Measurements from ENCODE around the gene CT45A1. TPM values are rescaled to one million over a fixed set of nuclear protein-coding genes. Genes with fewer than 3 reads are reported as not detected.
"Not testable (repeated sequence)": the region's sequence is repeated elsewhere in the genome, so short reads cannot be mapped to it uniquely, and the experiment has no call there.

The CT45A1 gene, protein sequence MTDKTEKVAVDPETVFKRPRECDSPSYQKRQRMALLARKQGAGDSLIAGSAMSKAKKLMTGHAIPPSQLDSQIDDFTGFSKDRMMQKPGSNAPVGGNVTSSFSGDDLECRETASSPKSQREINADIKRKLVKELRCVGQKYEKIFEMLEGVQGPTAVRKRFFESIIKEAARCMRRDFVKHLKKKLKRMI
- not detected for total RNA-seq

DNA sequence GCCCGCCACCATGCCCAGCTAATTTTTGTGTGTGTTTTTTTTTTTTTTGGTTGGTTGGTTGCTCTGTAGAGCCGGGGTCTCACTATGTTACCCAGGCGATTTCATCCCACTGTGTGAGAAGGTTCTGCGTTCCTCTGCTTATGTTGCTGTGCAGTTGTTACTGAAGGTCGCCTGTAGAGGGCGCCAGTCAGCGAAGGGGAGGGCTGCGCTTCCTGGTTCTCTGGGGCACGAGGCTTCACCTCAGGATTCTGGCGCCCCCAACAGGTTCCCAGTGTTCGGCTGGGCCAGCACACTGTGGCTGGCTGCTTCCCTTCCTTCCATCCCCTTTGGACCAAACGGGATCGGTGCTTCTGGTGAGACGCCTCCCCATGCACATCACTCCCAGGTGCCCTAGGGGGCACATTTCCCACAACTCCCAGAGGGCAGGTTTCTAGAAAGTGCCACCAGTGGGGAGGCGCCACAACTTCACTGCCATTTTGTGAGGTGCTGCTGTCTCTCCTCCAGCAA is at the start of gene CT45A1:
Gene CT45A1, plus strand, starts transcription at position 457 of the 507 bp plus-strand sequence. CDS start 5,302 bp downstream, outside the sequence.
- DNase-seq: not testable (repeated sequence)

DNA sequence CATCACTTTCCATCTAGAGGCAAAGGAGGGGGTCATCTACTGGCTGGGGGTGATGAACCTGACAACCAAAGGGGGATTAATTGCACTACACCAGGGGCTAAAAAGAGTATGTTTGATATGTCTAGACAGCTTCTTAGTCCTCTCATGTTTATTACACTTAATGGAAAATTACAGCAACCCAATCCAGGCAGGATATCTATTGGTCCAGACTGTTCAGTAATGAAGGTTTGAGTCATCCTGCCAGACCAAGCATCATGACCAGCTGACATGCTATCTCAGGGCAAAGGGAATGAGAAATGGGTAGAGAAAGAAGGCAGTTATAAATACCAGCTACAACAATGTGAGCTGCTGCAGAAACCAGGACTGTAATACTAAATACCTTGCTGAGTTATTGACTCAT is 40.5 kb upstream of the CT45A1 start:
- DNase-seq: not testable (repeated sequence)

DNA sequence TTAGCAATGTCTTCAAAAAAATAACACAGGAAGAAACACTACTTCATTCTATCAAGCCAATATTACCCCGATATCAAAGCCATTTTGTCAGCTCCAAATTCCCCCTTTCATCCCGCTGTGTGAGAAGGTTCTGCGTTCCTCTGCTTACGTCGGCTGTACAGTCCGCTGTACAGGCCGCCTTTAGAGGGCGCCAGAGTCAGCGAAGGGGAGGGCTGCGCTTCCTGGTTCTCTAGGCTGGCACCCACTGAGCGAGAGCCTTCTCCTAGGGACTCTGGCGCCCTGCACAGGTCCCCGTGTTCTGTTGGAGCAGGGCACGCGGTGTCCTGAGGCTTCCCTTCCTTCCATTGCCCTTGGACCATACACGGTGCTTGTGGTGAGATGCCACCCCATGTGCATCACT is 25.3 kb upstream of the CT45A1 start:
- no peak for DNase-seq

DNA sequence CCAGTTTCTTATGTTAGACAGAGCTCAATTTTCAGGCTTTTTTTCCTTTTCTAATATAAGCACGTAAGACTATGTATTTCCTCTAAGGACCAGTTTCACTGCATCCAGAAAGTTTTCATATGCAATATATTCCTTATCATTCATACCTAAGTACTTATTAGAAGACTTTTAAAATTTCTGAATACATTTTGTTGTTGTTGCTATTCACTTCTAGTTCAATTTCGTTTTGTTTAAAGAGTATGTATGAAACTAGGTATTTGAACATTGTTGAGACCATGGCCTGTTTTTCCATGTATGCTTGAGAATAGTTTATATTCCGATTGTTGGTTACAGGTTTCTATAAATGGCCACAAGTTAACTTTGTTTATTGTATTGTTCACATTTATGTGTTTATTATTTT is 18.0 kb upstream of the CT45A1 start:
- DNase-seq: no peak

DNA sequence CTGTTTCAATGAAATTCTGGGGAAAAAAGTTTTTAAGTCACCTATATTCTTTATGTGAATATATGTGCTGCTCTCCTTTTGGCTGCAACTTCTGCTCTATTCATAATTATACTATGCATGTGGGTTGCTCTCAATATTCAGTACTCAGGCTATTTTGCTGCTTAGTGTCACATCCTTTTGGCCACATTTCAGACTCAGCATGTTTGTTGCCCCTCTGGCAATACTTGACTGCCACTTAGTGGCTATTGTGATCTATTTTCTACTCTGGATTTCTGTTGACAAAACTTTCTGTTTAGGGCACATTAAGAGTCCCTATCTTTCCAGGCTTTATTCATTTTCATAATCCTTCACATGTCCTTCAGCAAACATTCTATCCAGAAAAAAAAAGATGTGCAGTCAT is 15.8 kb upstream of the CT45A1 start:
- no peak for DNase-seq

DNA sequence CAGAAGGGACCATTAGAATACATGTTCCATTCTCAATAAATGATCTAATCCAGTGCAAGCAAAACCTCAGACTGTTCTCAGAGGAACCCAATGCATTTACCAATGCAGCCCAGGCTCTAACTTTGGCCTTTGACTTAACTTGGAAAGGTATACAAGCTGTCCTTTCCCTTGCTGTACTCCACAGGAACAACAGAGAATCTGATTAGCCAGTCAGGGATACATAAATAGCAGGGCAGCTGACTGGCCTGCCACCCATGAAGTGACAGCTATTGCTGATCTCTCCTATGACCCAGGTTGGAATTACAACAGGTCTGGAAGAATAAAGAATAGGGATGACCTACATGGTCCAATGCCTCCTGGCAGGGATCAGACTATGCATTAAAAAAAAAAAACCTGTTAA is 14.5 kb upstream of the CT45A1 start:
- DNase-seq: no peak

DNA sequence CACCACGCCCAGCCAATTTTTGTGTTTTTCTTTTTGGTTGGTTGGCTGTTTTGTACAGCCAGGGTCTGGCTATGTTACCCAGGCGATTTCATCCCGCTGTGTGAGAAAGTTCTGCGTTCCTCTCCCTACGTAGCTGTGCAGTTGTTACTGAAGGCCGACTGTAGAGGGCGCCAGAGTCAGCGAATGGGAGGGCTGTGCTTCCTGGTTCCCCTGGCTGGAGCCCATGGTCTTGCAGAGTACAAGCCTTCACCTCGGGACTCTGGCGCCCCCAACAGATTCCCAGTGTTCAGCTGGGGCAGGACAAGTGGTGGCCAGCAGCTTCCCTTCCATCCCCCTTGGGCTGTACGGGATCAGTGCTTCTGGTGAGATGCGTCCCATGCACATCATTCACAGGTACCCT is 5.6 kb upstream of the CT45A1 start:
- DNase-seq: no peak

DNA sequence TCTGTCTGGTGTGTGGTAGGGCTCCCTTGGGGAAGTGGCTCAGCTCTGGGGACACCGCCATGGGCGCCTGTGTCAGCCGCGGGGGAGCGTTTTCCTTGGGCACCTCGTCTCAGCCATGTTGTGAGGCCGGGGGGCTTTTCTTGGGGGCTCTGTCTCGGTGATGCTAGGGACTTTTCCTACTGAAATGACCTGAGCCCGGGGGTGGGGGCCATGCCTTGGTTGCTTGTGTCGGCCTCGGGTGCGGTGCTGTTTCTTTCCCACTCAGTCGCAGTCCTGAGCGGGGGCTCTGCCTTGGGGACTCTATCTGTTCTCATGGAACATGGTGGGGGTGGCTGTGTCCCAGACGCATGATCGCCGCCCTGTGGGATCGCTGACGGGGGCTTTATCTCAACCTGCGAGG is 356 bp downstream of the CT45A1 start:
- DNase-seq: no peak

DNA sequence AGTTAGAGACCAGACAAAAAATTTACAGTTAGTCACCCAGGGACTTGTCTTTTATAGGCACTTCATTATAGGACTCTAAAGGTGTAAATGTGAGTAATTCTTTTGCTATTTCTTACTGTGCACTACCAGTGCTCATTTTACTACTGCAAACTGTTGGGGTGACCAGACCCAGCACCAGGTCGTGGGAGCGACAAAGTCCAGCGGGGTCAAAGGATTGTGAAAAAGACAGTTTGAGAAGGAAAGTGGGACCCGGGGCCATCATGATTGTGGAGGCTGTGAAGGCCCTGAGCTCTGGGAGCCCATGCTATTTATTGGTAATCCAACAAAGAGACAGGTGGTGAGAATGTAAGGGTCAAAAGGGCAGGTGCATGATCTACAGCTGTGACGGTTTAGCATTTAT is 21.2 kb downstream of the CT45A1 start:
- not testable (repeated sequence) for DNase-seq

DNA sequence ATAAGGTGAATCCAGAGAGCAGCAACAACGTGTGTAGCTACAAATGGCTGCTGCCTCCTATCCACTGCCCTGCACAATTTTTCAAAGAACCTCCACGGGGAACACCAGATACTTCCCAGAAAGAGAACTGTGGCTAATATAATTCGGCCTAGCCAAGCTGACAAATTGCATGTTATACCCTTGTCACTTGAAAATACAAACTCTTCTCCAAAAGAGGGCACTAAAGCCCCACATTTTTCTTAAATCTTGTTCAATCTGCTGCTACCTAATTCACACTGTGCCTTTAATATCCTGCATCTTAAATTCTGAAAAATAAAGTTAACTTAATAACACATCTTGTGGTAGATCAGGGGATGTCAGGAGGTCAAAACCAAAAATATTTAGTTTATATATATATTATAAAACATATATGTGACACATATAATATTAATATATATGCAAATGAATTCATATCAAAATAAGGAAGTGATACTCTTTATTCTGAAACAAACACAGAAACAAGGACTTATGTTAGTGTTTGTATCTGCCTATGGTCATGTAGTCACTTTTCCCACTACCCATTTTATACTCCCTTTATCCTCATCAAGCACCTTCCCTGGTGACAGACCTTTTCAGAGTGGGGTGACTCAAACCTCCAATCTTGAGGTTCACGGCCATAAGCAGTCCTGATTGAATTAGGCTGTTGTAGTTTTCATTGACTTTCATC is 24.1 kb downstream of the CT45A1 start:
- no peak for DNase-seq

DNA sequence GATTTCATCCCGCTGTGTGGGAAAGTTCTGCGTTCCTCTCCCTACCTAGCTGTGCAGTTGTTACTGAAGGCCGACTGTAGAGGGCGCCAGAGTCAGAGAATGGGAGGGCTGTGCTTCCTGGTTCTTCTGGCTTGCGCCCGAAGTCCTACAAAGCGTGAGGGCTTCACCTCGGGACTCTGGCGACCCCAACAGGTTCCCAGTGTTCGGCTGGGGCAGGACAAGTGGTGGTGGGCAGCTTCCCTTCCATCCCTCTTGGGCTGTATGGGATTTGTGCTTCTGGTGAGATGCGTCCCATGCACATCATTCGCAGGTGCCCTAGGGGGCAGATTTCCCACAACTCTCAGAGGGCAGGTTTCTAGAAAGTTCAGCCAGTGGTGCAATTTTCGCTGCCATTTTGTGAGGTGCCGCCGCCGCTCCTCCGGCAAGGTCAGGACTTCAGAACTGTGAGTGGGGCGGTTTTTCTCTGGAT is 27.3 kb downstream of the CT45A1 start:
- peak; percentile 14 for DNase-seq

DNA sequence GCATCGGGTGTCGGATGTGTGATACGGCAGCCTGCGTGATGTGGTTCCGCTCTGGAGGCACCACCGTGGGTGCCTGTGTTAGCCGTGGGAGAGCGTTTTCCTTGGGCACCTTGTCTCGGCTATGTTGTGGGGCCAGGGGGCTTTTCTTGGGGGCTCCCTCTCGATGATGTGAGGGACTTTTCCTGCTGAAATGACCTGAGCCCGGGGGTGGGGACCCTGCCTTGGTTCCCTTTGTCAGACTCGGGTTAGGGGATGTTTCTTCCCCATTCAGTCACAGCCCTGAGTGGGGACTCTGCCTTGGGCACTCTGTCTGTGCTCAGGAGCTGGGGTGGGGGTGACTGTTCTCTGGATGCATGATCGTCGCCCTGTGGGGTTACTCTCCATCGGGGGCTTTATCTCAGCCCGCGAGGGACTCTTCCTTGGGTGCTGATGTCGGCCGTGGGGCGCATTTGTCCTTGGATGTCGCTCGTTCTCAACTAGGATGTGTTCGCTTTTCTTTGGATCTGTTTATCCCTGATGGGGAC is 27.8 kb downstream of the CT45A1 start:
- DNase-seq: no peak

DNA sequence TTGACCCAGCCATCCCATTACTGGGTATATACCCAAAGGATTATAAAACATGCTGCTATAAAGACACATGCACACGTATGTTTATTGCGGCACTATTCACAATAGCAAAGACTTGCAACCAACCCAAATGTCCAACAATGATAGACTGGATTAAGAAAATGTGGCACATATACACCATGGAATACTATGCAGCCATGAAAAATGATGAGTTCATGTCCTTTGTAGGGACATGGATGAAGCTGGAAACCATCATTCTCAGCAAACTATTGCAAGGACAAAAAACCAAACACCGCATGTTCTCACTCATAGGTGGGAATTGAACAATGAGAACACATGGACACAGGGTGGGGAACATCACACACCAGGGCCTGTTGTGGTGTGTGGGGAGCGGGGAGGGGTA is 31.3 kb downstream of the CT45A1 start:
- DNase-seq: not testable (repeated sequence)

DNA sequence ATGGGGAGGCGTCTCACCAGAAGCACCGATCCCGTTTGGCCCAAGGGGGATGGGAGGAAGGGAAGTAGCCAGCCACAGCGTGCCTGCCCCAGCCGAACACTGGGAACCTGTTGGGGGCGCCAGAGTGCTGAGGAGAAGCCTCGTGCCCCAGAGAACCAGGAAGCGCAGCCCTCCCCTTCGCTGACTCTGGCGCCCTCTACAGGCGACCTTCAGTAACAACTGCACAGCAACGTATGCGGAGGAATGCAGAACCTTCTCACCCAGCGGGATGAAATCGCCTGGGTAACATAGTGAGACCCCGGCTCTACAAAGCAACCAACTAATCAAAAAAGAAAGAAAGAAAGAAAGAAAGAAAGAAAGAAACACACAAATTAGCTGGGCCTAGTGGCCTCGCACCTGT is 54.7 kb downstream of the CT45A1 start, which contains the start of gene CT45A3:
Gene CT45A3, minus strand, starts transcription at position 101 of the 400 bp plus-strand sequence. CDS start 3,747 bp downstream, outside the sequence.
- DNase-seq: not testable (repeated sequence)

All from effector CD4-positive, alpha-beta T cell (primary cell).